A549 (cell line): ENCODE results near the gene PRXL2B. TPM values are rescaled to one million over a fixed set of nuclear protein-coding genes. Genes with fewer than 3 reads are reported as not detected.

Experiments
- ATAC-seq, 2 experiments: fragments of 200-7000 bp in 1 of 2; fragments of >200 bp in 1 of 2; cut with Nextera tagmentation in 1 of 2; cut with Tn5 transposase in 1 of 2; 3 replicates each; pipeline versions ENCODE4 v1.8.0 to v1.9.1; 2018 to 2020; ENCODE audit warnings: mild to moderate bottlenecking in 1 of 2, moderate library complexity in 1 of 2
- CTCF ChIA-PET: fragments of 300-600 bp; sonication (Branson Sonifier 250); formaldehyde crosslinking; extraction: SDS; loops from one replicate; lab custom pipeline; 2021; ENCODE audit warnings: antibody characterized with exemption, inconsistent platforms; lab: Yijun Ruan, JAX
- POLR2A ChIA-PET: fragments of 350-600 bp; formaldehyde crosslinking; extraction: SDS; loops from one replicate; lab custom pipeline; 2021; ENCODE audit warnings: antibody characterized with exemption, inconsistent platforms; lab: Yijun Ruan, JAX
- DNase-seq, 2 experiments: peaks; one replicate each; pipeline versions ENCODE4 v3.0.0 to v3.0.0-alpha.2; 2011 to 2016; ENCODE audit warnings: low read depth in 1 of 2, low spot score in 1 of 2
- FAIRE-seq: peaks from 2 replicates; lab custom pipeline; 2011; peaks lifted over from hg19 to GRCh38; lab: Jason Lieb, UNC
- H3K27ac ChIP-seq, 2 experiments: fragments of >200 bp; sonication (Bioruptor Twin); formaldehyde crosslinking; 3 replicates each; pipeline ENCODE4 v1.5.1; 2016 to 2017
- H3K4me1 ChIP-seq: fragments of >200 bp; sonication (Bioruptor Twin); formaldehyde crosslinking; 3 replicates; pipeline ENCODE4 v1.6.1; 2016
- H3K4me2 ChIP-seq: fragments of >200 bp; sonication (Bioruptor Twin); formaldehyde crosslinking; 3 replicates; pipeline ENCODE4 v1.6.1; 2016
- H3K4me3 ChIP-seq: fragments of >200 bp; sonication (Bioruptor Twin); formaldehyde crosslinking; 3 replicates; pipeline ENCODE4 v1.5.1; 2016
- H3K9me3 ChIP-seq: fragments of >200 bp; sonication (Bioruptor Twin); formaldehyde crosslinking; 3 replicates; pipeline ENCODE4 v1.6.1; 2016
- BHLHE40 ChIP-seq: IDR thresholded peaks from 2 replicates; pipeline ENCODE4 v1.6.1; 2012; ENCODE audit warnings: low read depth, low read length, inconsistent platforms
- CBX8 ChIP-seq: fragments of 200-600 bp; sonication (generic); IDR thresholded peaks from 2 replicates; pipeline ENCODE4 v1.6.1; 2016
- CHD2 ChIP-seq: fragments of 150-350 bp; IDR thresholded peaks from 2 replicates; pipeline ENCODE4 v1.6.1; 2014; ENCODE audit warnings: low read length; ENCODE audit not compliant: partially characterized antibody
- EHF ChIP-seq: fragments of 250-450 bp; sonication (Bioruptor Pico); IDR thresholded peaks from 2 replicates; pipeline ENCODE4 v1.5.0; 2020; ENCODE audit warnings: mild to moderate bottlenecking
- EHMT2 ChIP-seq: fragments of 200-600 bp; sonication (generic); IDR thresholded peaks from 2 replicates; pipeline ENCODE4 v1.6.1; 2016; ENCODE audit warnings: antibody characterized with exemption, low read depth, mild to moderate bottlenecking, moderate library complexity
- FOSB ChIP-seq: fragments of 250-450 bp; sonication (Bioruptor Pico); IDR thresholded peaks from 2 replicates; pipeline ENCODE4 v1.5.0; 2020; ENCODE audit warnings: mild to moderate bottlenecking, moderate library complexity
- GATA3 ChIP-seq: IDR thresholded peaks from 2 replicates; pipeline ENCODE4 v1.6.1; 2012; ENCODE audit warnings: borderline replicate concordance
- JUN ChIP-seq, 2 experiments: fragments of >200 bp; sonication (Bioruptor Twin); formaldehyde crosslinking; IDR thresholded peaks; 2 replicates in 1 of 2; 3 replicates in 1 of 2; pipeline ENCODE4 v1.6.1; 2016 to 2017
- JUNB ChIP-seq: fragments of >200 bp; sonication (Bioruptor Twin); formaldehyde crosslinking; IDR thresholded peaks from 2 replicates; pipeline ENCODE4 v1.6.1; 2016
- KDM1A ChIP-seq: fragments of 200-600 bp; sonication (generic); IDR thresholded peaks from 2 replicates; pipeline ENCODE4 v1.6.1; 2016; ENCODE audit warnings: low read depth, mild to moderate bottlenecking
- KDM5A ChIP-seq: fragments of 200-600 bp; sonication (generic); IDR thresholded peaks from 2 replicates; pipeline ENCODE4 v1.6.1; 2016; ENCODE audit warnings: antibody characterized with exemption, mild to moderate bottlenecking
- NFE2L2 ChIP-seq: fragments of 150-350 bp; conservative IDR thresholded peaks from 2 replicates; pipeline ENCODE4 v1.6.1; 2014; ENCODE audit warnings: low read length
- NR3C1 ChIP-seq: fragments of >200 bp; sonication (Bioruptor Twin); formaldehyde crosslinking; IDR thresholded peaks from 3 replicates; pipeline ENCODE4 v1.6.1; 2017
- PHF8 ChIP-seq: fragments of 200-600 bp; sonication (generic); IDR thresholded peaks from 2 replicates; pipeline ENCODE4 v1.6.1; 2016; ENCODE audit warnings: low read depth, mild to moderate bottlenecking, antibody characterized with exemption, moderate library complexity, borderline replicate concordance
- REST ChIP-seq: fragments of 200-600 bp; sonication (generic); IDR thresholded peaks from 2 replicates; pipeline ENCODE4 v1.6.1; 2016; ENCODE audit warnings: antibody characterized with exemption, mild to moderate bottlenecking, moderate library complexity
- RFX5 ChIP-seq: fragments of 450-650 bp; IDR thresholded peaks from 2 replicates; pipeline ENCODE4 v1.7.1; 2014; ENCODE audit warnings: antibody characterized with exemption, mild to moderate bottlenecking, moderate library complexity
- ZNF302 ChIP-seq: fragments of 250-450 bp; sonication (Bioruptor Pico); IDR thresholded peaks from 2 replicates; pipeline ENCODE4 v1.9.0; 2021; ENCODE audit warnings: inconsistent platforms, mild to moderate bottlenecking, moderate library complexity
- WGBS: methylation state at CpG from one replicate; pipeline ENCODE4 v1.1.6; 2017; ENCODE audit errors: missing lambda C conversion rate; 5-methylcytosine and 5-hydroxymethylcytosine counted together
- polyA plus RNA-seq, 4 experiments: library from polyadenylated mRNA; depleted of rRNA in 3 of 4; stranded (reverse); fragments of >200 nt; fragmentation: RNase III in 1 of 4; extraction: RNeasy Plus Mini Kit Qiagen cat#74134 plus additional on column Dnase treatment in 1 of 4; gene quantifications; 2 replicates in 3 of 4; 3 replicates in 1 of 4; pipeline ENCODE4 v1.2.3, GENCODE V29; 2011 to 2017
- TF ChIP-seq, protein P1 (sequence below): fragments of 250-450 bp; sonication (Bioruptor Pico); IDR thresholded peaks from 2 replicates; pipeline ENCODE4 v1.5.0; 2021; ENCODE audit warnings: mild to moderate bottlenecking, moderate library complexity, borderline replicate concordance
- TF ChIP-seq, protein P2 (sequence below): fragments of 450-650 bp; IDR thresholded peaks from 2 replicates; pipeline ENCODE4 v1.6.1; 2014; ENCODE audit warnings: antibody characterized with exemption

PRXL2B gene
- polyA plus RNA-seq, 2 of the 4 experiments (the other 2 are of a cell fraction): 4.4 to 16.4 TPM

- TF ChIP-seq RFX5 (no peak), NR3C1 (no peak), REST (no peak), NFE2L2 (no peak), KDM5A (no peak), CHD2 (no peak)
- WGBS: 60% methylated on average over 21 of the region's 31 CpGs
- H3K4me2 ChIP-seq: no peak overlapping the region
- H3K9me3 ChIP-seq: no peaks in the 10 kb centered on the region
- DNase-seq (no peak), FAIRE-seq (no peak), ATAC-seq (no peak)
- H3K4me1 ChIP-seq: no peaks in the 10 kb centered on the region
- ChIA-PET CTCF (no interaction called here), POLR2A (no interaction called here)
- H3K27ac ChIP-seq: no peak overlapping the region
- no peak overlapping the region for H3K4me3 ChIP-seq
These were observed 9.4 kb downstream of the PRXL2B start for GRCh38 chr1:2595812-2596529.

GRCh38 chr1:2596530-2597333 lies 10.2 kb downstream of the PRXL2B start:
- 0 out of 6 replicates have a peak, but pooled peaks of 1 of the 2 experiments have one; percentile 14 for ATAC-seq
- DNase-seq: no peak
- Histone ChIP-seq H3K4me3 (no peak overlapping the region), H3K9me3 (no peaks in the 10 kb centered on the region), H3K27ac (no peak overlapping the region), H3K4me1 (no peaks in the 10 kb centered on the region), H3K4me2 (no peak overlapping the region)
- FAIRE-seq: no peak
- CTCF ChIA-PET: no interaction called here
- POLR2A ChIA-PET: no interaction called here
- 82% methylated on average over 9 of the region's 28 CpGs for WGBS
- TF ChIP-seq ZNF302: no peak
- TF ChIP-seq, protein P1, sequence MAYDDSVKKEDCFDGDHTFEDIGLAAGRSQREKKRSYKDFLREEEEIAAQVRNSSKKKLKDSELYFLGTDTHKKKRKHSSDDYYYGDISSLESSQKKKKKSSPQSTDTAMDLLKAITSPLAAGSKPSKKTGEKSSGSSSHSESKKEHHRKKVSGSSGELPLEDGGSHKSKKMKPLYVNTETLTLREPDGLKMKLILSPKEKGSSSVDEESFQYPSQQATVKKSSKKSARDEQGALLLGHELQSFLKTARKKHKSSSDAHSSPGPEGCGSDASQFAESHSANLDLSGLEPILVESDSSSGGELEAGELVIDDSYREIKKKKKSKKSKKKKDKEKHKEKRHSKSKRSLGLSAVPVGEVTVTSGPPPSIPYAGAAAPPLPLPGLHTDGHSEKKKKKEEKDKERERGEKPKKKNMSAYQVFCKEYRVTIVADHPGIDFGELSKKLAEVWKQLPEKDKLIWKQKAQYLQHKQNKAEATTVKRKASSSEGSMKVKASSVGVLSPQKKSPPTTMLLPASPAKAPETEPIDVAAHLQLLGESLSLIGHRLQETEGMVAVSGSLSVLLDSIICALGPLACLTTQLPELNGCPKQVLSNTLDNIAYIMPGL: no peak

- FAIRE-seq: no peak
- H3K4me2 ChIP-seq: no peak overlapping the region
- POLR2A ChIA-PET: no interaction called here
- no peak for DNase-seq
- 58% methylated on average over 26 of the region's 34 CpGs for WGBS
- no peaks in the 10 kb centered on the region for H3K4me1 ChIP-seq
- no peak for TF ChIP-seq CBX8
- no peak for TF ChIP-seq JUN (IDR thresholded peaks at IDR 0.05)
- TF ChIP-seq PHF8: no peak
- TF ChIP-seq, protein P2, sequence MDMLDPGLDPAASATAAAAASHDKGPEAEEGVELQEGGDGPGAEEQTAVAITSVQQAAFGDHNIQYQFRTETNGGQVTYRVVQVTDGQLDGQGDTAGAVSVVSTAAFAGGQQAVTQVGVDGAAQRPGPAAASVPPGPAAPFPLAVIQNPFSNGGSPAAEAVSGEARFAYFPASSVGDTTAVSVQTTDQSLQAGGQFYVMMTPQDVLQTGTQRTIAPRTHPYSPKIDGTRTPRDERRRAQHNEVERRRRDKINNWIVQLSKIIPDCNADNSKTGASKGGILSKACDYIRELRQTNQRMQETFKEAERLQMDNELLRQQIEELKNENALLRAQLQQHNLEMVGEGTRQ: no peak
- TF ChIP-seq JUNB: no peak
- TF ChIP-seq EHF (CRISPR knock-in tag): no peak
- TF ChIP-seq KDM1A: no peak
- no peak for TF ChIP-seq GATA3
- no peak for TF ChIP-seq FOSB (CRISPR knock-in tag)
- TF ChIP-seq EHMT2: no peak
- TF ChIP-seq, protein P1: no peak
- TF ChIP-seq BHLHE40: no peak
- ATAC-seq: no peak
- H3K9me3 ChIP-seq: no peaks in the 10 kb centered on the region
- CTCF ChIA-PET: no interaction called here
- H3K27ac ChIP-seq: no peak overlapping the region
- H3K4me3 ChIP-seq: no peak overlapping the region
These were observed 11.1 kb downstream of the PRXL2B start for GRCh38 chr1:2597441-2598328.
